ENCODE results near the gene RBFOX2. TPM values are rescaled to one million over a fixed set of nuclear protein-coding genes. Genes with fewer than 3 reads are reported as not detected.
A peak's percentile ranks its signal among the peaks of the same experiment; 100 is the strongest.

RBFOX2 gene
- total RNA-seq, 1 donor from 2014 or later = 147 TPM

DNA sequence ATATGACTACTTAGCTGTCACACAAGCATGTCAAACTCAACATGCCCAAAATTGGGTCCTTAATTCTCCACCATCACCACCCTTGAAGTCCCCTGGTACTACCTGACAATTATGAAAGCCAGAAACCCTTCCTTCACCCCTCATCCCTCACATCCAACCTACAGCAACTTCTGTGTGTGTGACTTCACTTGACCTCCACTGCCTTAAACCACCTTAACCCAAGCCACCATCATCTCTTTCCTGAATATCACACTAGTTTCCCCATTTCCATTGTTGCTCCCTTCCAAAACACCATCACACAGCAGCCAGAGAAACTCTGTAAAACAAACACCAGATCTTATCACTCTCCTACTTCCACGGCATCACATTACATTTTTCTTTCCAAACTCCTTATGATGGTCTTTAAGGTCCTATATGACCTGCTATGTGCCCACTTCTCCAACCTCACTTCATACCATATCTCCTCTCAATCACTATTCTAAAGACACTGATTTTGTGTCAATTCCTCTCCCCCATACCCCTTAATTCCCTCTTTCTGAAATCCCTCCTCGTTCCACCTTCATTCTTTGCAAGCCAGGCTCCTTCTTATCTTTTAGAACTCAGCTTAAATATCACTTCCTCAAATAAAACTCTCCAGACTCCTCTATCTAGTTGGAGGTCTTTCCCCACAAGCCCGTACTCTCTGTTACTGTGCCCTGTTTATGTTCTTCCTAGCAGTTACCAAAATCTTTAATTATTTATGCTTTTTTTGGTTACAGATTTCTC lies 124.9 kb downstream of the RBFOX2 start:
- Mint-ChIP-seq H3K9me3 (ENCODE audit: low read depth) (no peaks in the 10 kb centered on the region), H3K4me3 (ENCODE audit: unreplicated experiment) (no peak overlapping the region), H3K27ac (ENCODE audit: unreplicated experiment) (no peak overlapping the region), H3K4me1 (ENCODE audit: low read depth) (peaks cover 42% of the 10 kb centered on the region), H3K27me3 (ENCODE audit: low read depth) (no peaks in the 10 kb centered on the region), H3K36me3 (ENCODE audit: low read depth) (no peaks in the 10 kb centered on the region)
- no peak for DNase-seq (ENCODE audit: low spot score)
- TF ChIP-seq, protein P1, sequence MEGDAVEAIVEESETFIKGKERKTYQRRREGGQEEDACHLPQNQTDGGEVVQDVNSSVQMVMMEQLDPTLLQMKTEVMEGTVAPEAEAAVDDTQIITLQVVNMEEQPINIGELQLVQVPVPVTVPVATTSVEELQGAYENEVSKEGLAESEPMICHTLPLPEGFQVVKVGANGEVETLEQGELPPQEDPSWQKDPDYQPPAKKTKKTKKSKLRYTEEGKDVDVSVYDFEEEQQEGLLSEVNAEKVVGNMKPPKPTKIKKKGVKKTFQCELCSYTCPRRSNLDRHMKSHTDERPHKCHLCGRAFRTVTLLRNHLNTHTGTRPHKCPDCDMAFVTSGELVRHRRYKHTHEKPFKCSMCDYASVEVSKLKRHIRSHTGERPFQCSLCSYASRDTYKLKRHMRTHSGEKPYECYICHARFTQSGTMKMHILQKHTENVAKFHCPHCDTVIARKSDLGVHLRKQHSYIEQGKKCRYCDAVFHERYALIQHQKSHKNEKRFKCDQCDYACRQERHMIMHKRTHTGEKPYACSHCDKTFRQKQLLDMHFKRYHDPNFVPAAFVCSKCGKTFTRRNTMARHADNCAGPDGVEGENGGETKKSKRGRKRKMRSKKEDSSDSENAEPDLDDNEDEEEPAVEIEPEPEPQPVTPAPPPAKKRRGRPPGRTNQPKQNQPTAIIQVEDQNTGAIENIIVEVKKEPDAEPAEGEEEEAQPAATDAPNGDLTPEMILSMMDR (IDR thresholded peaks at IDR 0.05) = no peak

DNA sequence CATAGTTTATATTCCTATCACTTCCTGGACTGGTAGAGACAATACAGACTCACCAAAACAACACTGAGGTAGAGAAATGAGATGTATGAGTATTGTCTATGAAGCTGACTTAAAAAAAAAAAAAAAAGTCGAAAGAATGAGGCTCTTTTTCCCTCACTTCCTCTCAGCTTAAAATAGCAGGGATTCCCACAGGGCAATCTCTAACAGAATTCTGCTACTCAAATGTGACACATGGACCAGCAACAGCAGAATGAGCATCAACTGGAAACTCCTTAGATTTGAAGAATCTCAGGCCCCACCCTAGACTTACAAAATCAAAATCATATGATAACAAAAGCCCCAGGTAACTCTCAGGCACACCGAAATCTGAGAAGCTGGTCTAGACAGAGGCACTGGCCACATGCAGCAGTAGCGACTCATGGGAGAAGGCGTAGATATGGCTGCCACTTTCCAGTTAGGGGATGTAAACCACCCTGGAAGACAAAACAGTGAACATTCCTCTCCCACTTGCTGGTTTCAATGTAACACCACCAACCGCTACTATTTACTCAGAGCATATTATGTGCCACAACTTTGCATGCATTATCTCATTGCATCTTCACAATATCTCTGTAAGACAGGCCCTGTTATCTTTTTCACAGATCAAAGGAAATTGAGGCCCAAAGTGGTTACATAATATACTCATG lies 128.0 kb downstream of the RBFOX2 start:
- peak overlapping the region; percentile 77 for H3K27ac Mint-ChIP-seq (ENCODE audit: unreplicated experiment)
- no peaks in the 10 kb centered on the region for H3K27me3 Mint-ChIP-seq (ENCODE audit: low read depth)
- DNase-seq (ENCODE audit: low spot score) = no peak
- H3K4me3 Mint-ChIP-seq (ENCODE audit: unreplicated experiment) = no peak overlapping the region
- H3K9me3 Mint-ChIP-seq (ENCODE audit: low read depth) = no peaks in the 10 kb centered on the region
- H3K36me3 Mint-ChIP-seq (ENCODE audit: low read depth) = peaks cover 1% of the 10 kb centered on the region
- TF ChIP-seq, protein P1 (IDR thresholded peaks at IDR 0.05) = no peak
- H3K4me1 Mint-ChIP-seq (ENCODE audit: low read depth) = peaks cover 47% of the 10 kb centered on the region

DNA sequence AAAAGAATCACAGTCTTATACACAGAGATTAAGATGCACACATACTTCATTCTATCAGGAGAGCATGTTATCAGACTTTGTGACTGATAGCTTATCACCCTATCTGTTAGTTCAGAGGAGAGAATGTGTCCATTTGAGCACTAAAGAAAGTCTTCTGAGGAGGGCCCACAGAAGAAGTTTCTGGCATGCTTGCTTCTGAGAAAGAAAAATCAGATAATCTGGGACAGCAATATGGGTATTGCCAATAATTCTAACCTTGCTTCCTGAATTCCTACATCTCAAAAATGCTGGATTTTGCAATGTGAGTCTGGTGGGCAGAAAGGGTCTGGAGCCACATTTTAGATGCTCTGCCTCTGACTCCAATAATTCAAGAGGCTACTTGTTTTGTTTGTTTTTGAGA lies 128.9 kb downstream of the RBFOX2 start:
- TF ChIP-seq, protein P1 (IDR thresholded peaks at IDR 0.05) = no peak
- H3K27ac Mint-ChIP-seq (ENCODE audit: unreplicated experiment) = peak overlapping the region; percentile 25
- no peak overlapping the region for H3K4me3 Mint-ChIP-seq (ENCODE audit: unreplicated experiment)
- no peaks in the 10 kb centered on the region for H3K27me3 Mint-ChIP-seq (ENCODE audit: low read depth)
- no peak for DNase-seq (ENCODE audit: low spot score)
- peaks cover 56% of the 10 kb centered on the region for H3K4me1 Mint-ChIP-seq (ENCODE audit: low read depth)
- H3K9me3 Mint-ChIP-seq (ENCODE audit: low read depth) = no peaks in the 10 kb centered on the region
- peaks cover 1% of the 10 kb centered on the region for H3K36me3 Mint-ChIP-seq (ENCODE audit: low read depth)

DNA sequence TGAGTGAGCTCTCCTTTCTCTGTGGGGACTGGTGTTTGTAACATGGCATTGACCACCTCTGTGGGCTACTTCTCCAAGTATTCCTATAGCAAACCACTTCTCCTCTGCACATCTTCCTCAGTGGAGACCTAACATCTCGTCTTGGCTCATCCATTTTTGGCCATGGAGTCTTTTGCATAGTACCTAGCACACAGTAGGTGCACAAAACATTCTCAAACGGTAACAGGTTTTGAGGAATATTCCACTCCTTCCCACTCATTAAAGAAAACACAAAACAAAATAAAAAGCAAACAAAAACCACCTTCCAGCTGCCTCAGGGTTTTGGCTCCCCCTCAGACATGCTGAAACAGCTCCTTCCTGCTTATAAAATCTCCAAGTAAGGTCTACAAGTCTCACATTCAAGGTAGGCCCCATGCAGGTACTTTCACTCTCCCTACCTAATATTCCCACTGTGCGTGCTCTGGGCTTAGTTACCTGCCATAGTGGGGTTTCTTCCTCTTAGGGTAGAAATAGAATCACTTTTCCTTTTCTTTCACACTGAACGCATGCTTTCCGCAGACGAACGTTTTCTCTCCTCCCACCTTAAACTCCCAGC lies 132.4 kb downstream of the RBFOX2 start:
- TF ChIP-seq, protein P1 (IDR thresholded peaks at IDR 0.05) = no peak
- Mint-ChIP-seq H3K9me3 (ENCODE audit: low read depth) (no peaks in the 10 kb centered on the region), H3K36me3 (ENCODE audit: low read depth) (peaks cover 1% of the 10 kb centered on the region), H3K4me1 (ENCODE audit: low read depth) (peaks cover 69% of the 10 kb centered on the region), H3K4me3 (ENCODE audit: unreplicated experiment) (no peak overlapping the region), H3K27ac (ENCODE audit: unreplicated experiment) (peak overlapping the region; percentile 68), H3K27me3 (ENCODE audit: low read depth) (no peaks in the 10 kb centered on the region)
- DNase-seq (ENCODE audit: low spot score) = no peak

DNA sequence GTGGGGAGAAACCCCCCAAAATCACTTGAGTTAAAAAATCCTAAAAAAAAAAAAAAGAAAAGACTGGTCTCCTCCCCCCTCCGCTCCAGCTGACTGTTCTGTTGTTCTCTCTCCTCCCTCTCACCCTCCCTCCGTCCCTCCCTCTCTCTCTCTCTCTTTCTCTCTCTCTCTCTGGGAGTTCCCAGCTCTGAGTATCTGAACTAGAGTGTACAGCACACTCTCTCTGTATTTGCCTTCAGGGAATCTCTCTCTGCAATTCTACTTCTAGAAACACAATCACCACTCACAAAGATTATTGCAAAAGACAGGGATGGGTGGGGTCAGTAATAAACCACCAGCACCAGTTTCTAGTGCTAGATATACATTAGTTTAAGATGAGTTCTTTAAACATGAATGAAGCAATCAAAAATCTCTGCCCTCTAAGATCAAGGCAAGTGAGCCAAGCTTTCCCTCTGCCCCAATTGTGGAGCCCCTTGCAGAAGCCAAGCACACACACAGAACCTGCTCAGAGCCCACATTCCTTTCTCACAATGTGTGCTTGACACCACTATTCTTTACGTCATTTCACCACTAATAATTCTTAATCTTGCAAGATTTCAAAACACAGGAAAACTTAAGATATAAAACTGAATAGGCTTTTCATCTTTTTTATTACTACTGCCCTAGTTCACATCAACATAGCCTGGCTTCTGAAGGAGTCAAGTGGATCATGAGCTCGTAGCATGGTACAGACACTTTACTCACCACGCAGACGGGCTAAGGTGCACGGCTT lies 133.5 kb downstream of the RBFOX2 start:
- H3K27ac Mint-ChIP-seq (ENCODE audit: unreplicated experiment) = peak overlapping the region; percentile 84
- H3K4me3 Mint-ChIP-seq (ENCODE audit: unreplicated experiment) = peak overlapping the region; percentile 63
- H3K4me1 Mint-ChIP-seq (ENCODE audit: low read depth) = peaks cover 58% of the 10 kb centered on the region
- no peaks in the 10 kb centered on the region for H3K9me3 Mint-ChIP-seq (ENCODE audit: low read depth)
- H3K36me3 Mint-ChIP-seq (ENCODE audit: low read depth) = peaks cover 1% of the 10 kb centered on the region
- DNase-seq (ENCODE audit: low spot score) = no peak
- H3K27me3 Mint-ChIP-seq (ENCODE audit: low read depth) = no peaks in the 10 kb centered on the region
- TF ChIP-seq, protein P1 (IDR thresholded peaks at IDR 0.05) = no peak

All from chondrocyte (in vitro differentiated cells).